ENCODE measurements around the gene RAPGEF3. TPM values are rescaled to one million over a fixed set of nuclear protein-coding genes. Genes with fewer than 3 reads are reported as not detected.
A peak's percentile ranks its signal among the peaks of the same experiment; 100 is the strongest.

The RAPGEF3 gene
- total RNA-seq, 1 donor from 2014 or later = 0.58 TPM

- Mint-ChIP-seq H3K9me3 (no peaks in the 10 kb centered on the region), H3K4me1 (peaks cover 25% of the 10 kb centered on the region), H3K27me3 (ENCODE audit: insufficient read depth, low read depth) (peaks cover 9% of the 10 kb centered on the region), H3K36me3 (no peaks in the 10 kb centered on the region), H3K27ac (no peak overlapping the region), H3K4me3 (peak overlapping the region; percentile 2)
- no peak overlapping the region for H3K4me2 ChIP-seq
- no peak overlapping the region for H3K4me3 ChIP-seq
- TF ChIP-seq CTCF (IDR thresholded peaks at IDR 0.05) (no peak), EZH2phosphoT487 (IDR thresholded peaks at IDR 0.05) (no peak), EZH2 (IDR thresholded peaks at IDR 0.05) (no peak)
- H3F3A ChIP-seq (ENCODE audit: low read depth) = peaks cover 3% of the 10 kb centered on the region
- no peaks in the 10 kb centered on the region for H4K20me1 ChIP-seq (ENCODE audit: low read depth)
- no peaks in the 10 kb centered on the region for H3K9me3 ChIP-seq (ENCODE audit: low read depth)
- H3K9ac ChIP-seq = no peak overlapping the region
- no peak for DNase-seq (ENCODE audit: low spot score)
- no peaks in the 10 kb centered on the region for H3K79me2 ChIP-seq (ENCODE audit: low read depth)
- peaks cover 10% of the 10 kb centered on the region for H3K4me1 ChIP-seq
- H3K36me3 ChIP-seq = no peaks in the 10 kb centered on the region
- no peaks in the 10 kb centered on the region for H3K27me3 ChIP-seq
- H3K27ac ChIP-seq = no peak overlapping the region
- H2AFZ ChIP-seq (replicated peaks) = no peak overlapping the region
Observed at GRCh38 chr12:47752121-47752520, 6.6 kb downstream of the RAPGEF3 start.

GRCh38 chr12:47751561-47751960 lies 7.1 kb downstream of the RAPGEF3 start:
- H3K9ac ChIP-seq = no peak overlapping the region

GRCh38 chr12:47750916-47751470 lies 7.7 kb downstream of the RAPGEF3 start:
- TF ChIP-seq EZH2phosphoT487 (IDR thresholded peaks at IDR 0.05) = no peak
- TF ChIP-seq CTCF (IDR thresholded peaks at IDR 0.05) = no peak
- TF ChIP-seq EZH2 (IDR thresholded peaks at IDR 0.05) = no peak
- H3K79me2 ChIP-seq (ENCODE audit: low read depth) = no peaks in the 10 kb centered on the region
- peaks cover 7% of the 10 kb centered on the region for H3K4me1 ChIP-seq
- no peak overlapping the region for H3K9ac ChIP-seq
- no peak overlapping the region for H3K4me3 Mint-ChIP-seq
- H3K4me3 ChIP-seq = no peak overlapping the region
- no peak overlapping the region for H2AFZ ChIP-seq (replicated peaks)
- no peaks in the 10 kb centered on the region for H3K36me3 ChIP-seq
- H3K27me3 Mint-ChIP-seq (ENCODE audit: insufficient read depth, low read depth) = peaks cover 5% of the 10 kb centered on the region
- no peaks in the 10 kb centered on the region for H4K20me1 ChIP-seq (ENCODE audit: low read depth)
- no peak for DNase-seq (ENCODE audit: low spot score)
- no peaks in the 10 kb centered on the region for H3K9me3 Mint-ChIP-seq
- H3K4me2 ChIP-seq = no peak overlapping the region
- no peaks in the 10 kb centered on the region for H3F3A ChIP-seq (ENCODE audit: low read depth)
- H3K27ac ChIP-seq = no peak overlapping the region
- no peaks in the 10 kb centered on the region for H3K27me3 ChIP-seq
- H3K27ac Mint-ChIP-seq = no peak overlapping the region
- H3K4me1 Mint-ChIP-seq = peaks cover 15% of the 10 kb centered on the region
- no peaks in the 10 kb centered on the region for H3K9me3 ChIP-seq (ENCODE audit: low read depth)
- no peaks in the 10 kb centered on the region for H3K36me3 Mint-ChIP-seq

More at GRCh38 chr12:47751561-47751960, 7.1 kb downstream of the RAPGEF3 start:
- peaks cover 7% of the 10 kb centered on the region for H3K4me1 ChIP-seq
- no peak overlapping the region for H2AFZ ChIP-seq (replicated peaks)
- H3K4me3 Mint-ChIP-seq = no peak overlapping the region
- no peaks in the 10 kb centered on the region for H3K27me3 ChIP-seq
- H3K9me3 ChIP-seq (ENCODE audit: low read depth) = no peaks in the 10 kb centered on the region
- no peaks in the 10 kb centered on the region for H3K79me2 ChIP-seq (ENCODE audit: low read depth)
- H3K4me3 ChIP-seq = no peak overlapping the region
- H3K27me3 Mint-ChIP-seq (ENCODE audit: insufficient read depth, low read depth) = peaks cover 8% of the 10 kb centered on the region
- no peaks in the 10 kb centered on the region for H3K36me3 Mint-ChIP-seq
- H3F3A ChIP-seq (ENCODE audit: low read depth) = no peaks in the 10 kb centered on the region
- no peak for TF ChIP-seq EZH2 (IDR thresholded peaks at IDR 0.05)
- no peak for TF ChIP-seq EZH2phosphoT487 (IDR thresholded peaks at IDR 0.05)
- no peak overlapping the region for H3K4me2 ChIP-seq
- H3K27ac ChIP-seq = no peak overlapping the region
- peaks cover 21% of the 10 kb centered on the region for H3K4me1 Mint-ChIP-seq
- DNase-seq (ENCODE audit: low spot score) = no peak
- no peaks in the 10 kb centered on the region for H4K20me1 ChIP-seq (ENCODE audit: low read depth)
- H3K9me3 Mint-ChIP-seq = no peaks in the 10 kb centered on the region
- no peak overlapping the region for H3K27ac Mint-ChIP-seq
- H3K36me3 ChIP-seq = no peaks in the 10 kb centered on the region

GRCh38 chr12:47750229-47750798 lies 8.4 kb downstream of the RAPGEF3 start:
- Histone ChIP-seq H3K79me2 (ENCODE audit: low read depth) (no peaks in the 10 kb centered on the region), H3K4me1 (peaks cover 12% of the 10 kb centered on the region), H2AFZ (replicated peaks) (no peak overlapping the region), H3F3A (ENCODE audit: low read depth) (no peaks in the 10 kb centered on the region), H4K20me1 (ENCODE audit: low read depth) (no peaks in the 10 kb centered on the region), H3K36me3 (no peaks in the 10 kb centered on the region), H3K4me3 (no peak overlapping the region), H3K27me3 (no peaks in the 10 kb centered on the region), H3K9ac (no peak overlapping the region), H3K9me3 (ENCODE audit: low read depth) (no peaks in the 10 kb centered on the region), H3K4me2 (no peak overlapping the region), H3K27ac (no peak overlapping the region)
- Mint-ChIP-seq H3K4me1 (peaks cover 14% of the 10 kb centered on the region), H3K9me3 (no peaks in the 10 kb centered on the region), H3K27me3 (ENCODE audit: insufficient read depth, low read depth) (peaks cover 9% of the 10 kb centered on the region), H3K27ac (peak overlapping the region; percentile 34), H3K36me3 (no peaks in the 10 kb centered on the region), H3K4me3 (no peak overlapping the region)
- DNase-seq (ENCODE audit: low spot score) = no peak
- TF ChIP-seq CTCF (IDR thresholded peaks at IDR 0.05) = no peak
- no peak for TF ChIP-seq EZH2phosphoT487 (IDR thresholded peaks at IDR 0.05)
- no peak for TF ChIP-seq EZH2 (IDR thresholded peaks at IDR 0.05)
